Common myeloid progenitor, CD34-positive (primary cell): ENCODE data around the gene PPFIA1.

ENCODE experiments used
- CTCF ChIA-PET: fragments of 350-600 bp; sonication (Branson Sonifier 250); formaldehyde crosslinking; loops from one replicate; lab custom pipeline; 2021; ENCODE audit warnings: antibody characterized with exemption; lab: Charles Lee
- POLR2A ChIA-PET: fragments of 350-600 bp; sonication (Branson Sonifier 250); formaldehyde crosslinking; loops from one replicate; lab custom pipeline; 2021; ENCODE audit warnings: antibody characterized with exemption; lab: Charles Lee
- DNase-seq, 3 donors: peaks; one replicate each; pipeline versions ENCODE4 v3.0.0 to v3.0.0-alpha.2; 2013
- H3K27ac ChIP-seq, 2 experiments: 1 replicate in 1 of 2; 2 replicates in 1 of 2; pipeline ENCODE4 v1.7.0; 2013; ENCODE audit warnings: inconsistent platforms in 2 of 2, low read length in 2 of 2, mild to moderate bottlenecking in 2 of 2, low read depth in 1 of 2, moderate library complexity in 1 of 2; ENCODE audit not compliant: severe bottlenecking in 2 of 2, insufficient read depth in 1 of 2, poor library complexity in 1 of 2
- H3K27me3 ChIP-seq, 5 experiments: replicated peaks in 2 of 5; 1 replicate in 3 of 5; 2 replicates in 2 of 5; pipeline versions ENCODE4 v1.6.1 to v1.7.0; 2013; ENCODE audit warnings: low read length in 4 of 5, mild to moderate bottlenecking in 2 of 5, moderate library complexity in 2 of 5, inconsistent platforms in 1 of 5; ENCODE audit not compliant: insufficient read depth in 5 of 5, control insufficient read depth in 4 of 5
- H3K36me3 ChIP-seq, 4 experiments: 1 replicate in 2 of 4; 2 replicates in 2 of 4; pipeline versions ENCODE4 v1.6.1 to v1.7.0; 2013; ENCODE audit warnings: low read length in 3 of 4, control low read depth in 1 of 4, mild to moderate bottlenecking in 1 of 4; ENCODE audit not compliant: control insufficient read depth in 4 of 4, insufficient read depth in 4 of 4
- H3K4me1 ChIP-seq, 4 experiments: 1 replicate in 3 of 4; 2 replicates in 1 of 4; pipeline versions ENCODE4 v1.6.1 to v1.7.1; 2013; ENCODE audit warnings: low read length in 3 of 4, mild to moderate bottlenecking in 3 of 4, control low read depth in 1 of 4, inconsistent platforms in 1 of 4, moderate library complexity in 1 of 4; ENCODE audit not compliant: control insufficient read depth in 4 of 4, insufficient read depth in 4 of 4; ENCODE audit errors: control extremely low read depth in 1 of 4
- H3K4me3 ChIP-seq, 7 experiments: 1 replicate in 4 of 7; 2 replicates in 3 of 7; pipeline versions ENCODE4 v1.5.1 to v1.7.0; 2013; ENCODE audit warnings: mild to moderate bottlenecking in 7 of 7, low read length in 6 of 7, moderate library complexity in 6 of 7, inconsistent platforms in 2 of 7, low read depth in 2 of 7, control low read depth in 1 of 7; ENCODE audit not compliant: insufficient read depth in 4 of 7, control insufficient read depth in 1 of 7; ENCODE audit errors: extremely low read depth in 1 of 7
- H3K9me3 ChIP-seq, 5 experiments: 1 replicate in 4 of 5; 2 replicates in 1 of 5; pipeline versions ENCODE4 v1.6.1 to v1.7.1; 2013; ENCODE audit warnings: low read length in 4 of 5, mild to moderate bottlenecking in 2 of 5, inconsistent platforms in 1 of 5, low read depth in 1 of 5, moderate library complexity in 1 of 5; ENCODE audit not compliant: control insufficient read depth in 4 of 5, insufficient read depth in 2 of 5; ENCODE audit errors: control extremely low read depth in 1 of 5
- WGBS: methylation state at CpG from one replicate; pipeline ENCODE4 v1.1.5; 2013; ENCODE audit not compliant: insufficient coverage; 5-methylcytosine and 5-hydroxymethylcytosine counted together

The PPFIA1 gene

DNA sequence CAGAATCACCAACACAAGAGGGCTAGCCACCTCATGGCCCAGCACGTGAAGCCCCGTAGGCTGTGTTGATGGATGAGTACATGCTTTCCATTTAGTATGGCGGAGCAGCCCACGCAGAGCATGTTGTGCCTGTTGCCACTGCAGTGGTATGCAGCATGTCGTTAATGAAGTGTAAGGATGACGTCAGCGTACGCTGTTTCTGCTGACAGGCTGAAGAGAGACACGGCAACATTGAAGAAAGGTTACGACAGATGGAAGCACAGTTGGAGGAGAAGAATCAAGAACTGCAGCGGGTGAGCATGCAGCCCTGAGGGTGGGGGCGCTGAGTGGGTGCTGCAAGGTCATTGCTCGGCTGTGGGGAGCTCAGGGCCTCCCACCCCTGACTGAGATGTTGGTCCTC, 62.8 kb downstream of the PPFIA1 start:
- Histone ChIP-seq H3K4me3 (no peak overlapping the region), H3K36me3 (peaks cover 29 to 87% (median 55%) of the 10 kb centered on the region in 4 experiments), H3K4me1 (no peaks in the 10 kb centered on the region), H3K27ac (no peak overlapping the region), H3K27me3 (no peaks in the 10 kb centered on the region), H3K9me3 (no peaks in the 10 kb centered on the region)
- DNase-seq = no peak
- CTCF ChIA-PET = interaction anchor here (1.5 to 1.6 kb wide), 2 partner anchors 19 to 23 kb away, joined by 4 to 5 read pairs; no protein-coding TSS in a partner anchor
- WGBS = 95% methylated on average over 13 of the region's 13 CpGs
- POLR2A ChIA-PET = no interaction called here

- H3K36me3 ChIP-seq = peaks cover 34 to 93% (median 60%) of the 10 kb centered on the region in 4 experiments
Measured at GRCh38 chr11:70334351-70334995, 64.0 kb downstream of the PPFIA1 start.

DNA sequence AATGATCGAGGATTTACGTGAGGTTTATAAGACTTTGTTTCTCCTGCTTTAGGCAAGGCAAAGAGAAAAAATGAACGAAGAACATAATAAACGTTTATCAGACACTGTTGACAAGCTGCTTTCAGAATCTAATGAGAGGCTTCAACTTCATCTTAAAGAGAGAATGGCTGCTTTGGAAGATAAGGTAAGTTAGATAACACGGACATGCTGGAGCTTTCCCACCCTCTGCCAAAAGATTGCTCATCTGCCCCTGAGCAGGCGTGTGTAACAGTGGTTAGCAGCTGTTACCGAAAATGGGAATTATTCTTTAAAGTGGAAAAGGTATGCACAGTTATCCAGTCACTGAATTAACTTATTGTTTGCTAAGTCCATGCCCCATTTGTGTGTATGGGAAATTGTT, 65.0 kb downstream of the PPFIA1 start:
- CTCF ChIA-PET = interaction anchor here (0.6 kb wide), 1 partner anchor 48 kb away, joined by 3 read pairs; no protein-coding TSS in a partner anchor
- WGBS = 98% methylated on average over 7 of the region's 7 CpGs
- H3K27ac ChIP-seq = no peak overlapping the region

More at GRCh38 chr11:70334351-70334995, 64.0 kb downstream of the PPFIA1 start:
- POLR2A ChIA-PET = no interaction called here
- Histone ChIP-seq H3K4me1 (no peaks in the 10 kb centered on the region), H3K4me3 (no peak overlapping the region), H3K27me3 (no peaks in the 10 kb centered on the region), H3K9me3 (no peaks in the 10 kb centered on the region), H3K27ac (no peak overlapping the region)
- CTCF ChIA-PET = interaction anchor here (1.5 kb wide), 1 partner anchor 18 kb away, joined by 4 read pairs; no protein-coding TSS in a partner anchor
- 96% methylated on average over 14 of the region's 16 CpGs for WGBS
- DNase-seq = no peak

GRCh38 chr11:70338594-70338993, 68.1 kb downstream of the PPFIA1 start:
- Histone ChIP-seq H3K36me3 (peaks cover 35 to 88% (median 58%) of the 10 kb centered on the region in 4 experiments), H3K4me3 (no peak overlapping the region), H3K9me3 (no peaks in the 10 kb centered on the region), H3K27ac (no peak overlapping the region), H3K27me3 (no peaks in the 10 kb centered on the region), H3K4me1 (no peaks in the 10 kb centered on the region)
- ChIA-PET CTCF (interaction anchor here (0.6 kb wide), 1 partner anchor 16 kb away, joined by 3 read pairs; no protein-coding TSS in a partner anchor), POLR2A (no interaction called here)
- no peak for DNase-seq
- 100% methylated on average over 4 of the region's 4 CpGs for WGBS

More for the DNA sequence above, 65.0 kb downstream of the PPFIA1 start:
- POLR2A ChIA-PET = no interaction called here
- H3K4me3 ChIP-seq = no peak overlapping the region
- no peaks in the 10 kb centered on the region for H3K4me1 ChIP-seq
- no peak for DNase-seq
- peaks cover 35 to 94% (median 61%) of the 10 kb centered on the region in 4 experiments for H3K36me3 ChIP-seq
- no peaks in the 10 kb centered on the region for H3K27me3 ChIP-seq
- no peaks in the 10 kb centered on the region for H3K9me3 ChIP-seq

DNA sequence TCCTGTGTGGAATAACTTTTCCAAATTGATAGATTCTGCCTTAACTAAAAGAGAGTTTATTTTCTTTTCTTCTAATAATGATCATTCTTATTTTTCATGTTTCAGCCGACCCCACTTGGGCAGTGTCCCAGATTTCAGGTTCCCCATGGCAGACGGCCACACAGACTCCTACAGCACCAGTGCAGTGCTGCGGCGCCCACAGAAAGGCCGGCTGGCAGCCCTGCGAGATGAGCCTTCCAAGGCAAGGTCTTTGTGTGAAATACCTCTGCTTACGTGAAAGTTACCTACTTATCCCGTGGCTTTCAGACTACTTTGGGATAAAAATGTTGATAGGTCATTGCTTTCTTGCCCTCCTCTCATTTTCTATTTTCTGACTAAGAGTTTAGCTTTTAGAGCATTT, 68.6 kb downstream of the PPFIA1 start:
- ChIA-PET POLR2A (no interaction called here), CTCF (interaction anchor here (0.6 to 1.2 kb wide), 2 partner anchors 9 to 16 kb away, joined by 3 read pairs; no protein-coding TSS in a partner anchor)
- Histone ChIP-seq H3K9me3 (no peaks in the 10 kb centered on the region), H3K4me3 (no peak overlapping the region), H3K27ac (no peak overlapping the region), H3K4me1 (no peaks in the 10 kb centered on the region), H3K27me3 (no peaks in the 10 kb centered on the region), H3K36me3 (peaks cover 35 to 88% (median 57%) of the 10 kb centered on the region in 4 experiments)
- no peak for DNase-seq
- WGBS = 100% methylated on average over 8 of the region's 8 CpGs

GRCh38 chr11:70341881-70342429, 71.5 kb downstream of the PPFIA1 start:
- H3K9me3 ChIP-seq = no peaks in the 10 kb centered on the region

DNA sequence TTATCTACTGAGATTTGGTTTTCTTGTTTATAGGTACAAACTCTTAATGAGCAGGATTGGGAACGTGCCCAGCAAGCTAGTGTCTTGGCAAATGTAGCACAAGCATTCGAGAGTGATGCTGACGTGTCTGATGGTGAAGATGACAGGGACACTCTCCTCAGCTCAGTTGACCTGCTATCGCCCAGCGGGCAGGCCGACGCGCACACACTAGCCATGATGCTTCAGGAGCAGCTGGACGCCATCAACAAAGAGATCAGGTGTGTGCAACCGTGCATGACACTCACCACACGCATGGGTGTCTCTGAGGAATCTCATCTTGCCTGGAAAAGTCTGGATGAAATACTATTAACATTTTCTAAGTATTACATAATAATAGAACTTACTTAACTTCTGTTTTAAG, 73.1 kb downstream of the PPFIA1 start:
- H3K36me3 ChIP-seq = peaks cover 17 to 76% (median 45%) of the 10 kb centered on the region in 4 experiments

More at GRCh38 chr11:70341881-70342429, 71.5 kb downstream of the PPFIA1 start:
- WGBS = 98% methylated on average over 9 of the region's 15 CpGs
- Histone ChIP-seq H3K27me3 (no peaks in the 10 kb centered on the region), H3K4me3 (no peak overlapping the region), H3K4me1 (no peaks in the 10 kb centered on the region), H3K36me3 (peaks cover 31 to 83% (median 50%) of the 10 kb centered on the region in 4 experiments), H3K27ac (no peak overlapping the region)
- no peak for DNase-seq
- POLR2A ChIA-PET = no interaction called here
- CTCF ChIA-PET = no interaction called here

More for the DNA sequence above, 73.1 kb downstream of the PPFIA1 start:
- Histone ChIP-seq H3K4me1 (no peaks in the 10 kb centered on the region), H3K27me3 (no peaks in the 10 kb centered on the region), H3K27ac (no peak overlapping the region), H3K9me3 (no peaks in the 10 kb centered on the region), H3K4me3 (no peak overlapping the region)
- 96% methylated on average over 9 of the region's 11 CpGs for WGBS
- ChIA-PET CTCF (no interaction called here), POLR2A (no interaction called here)
- no peak for DNase-seq
